Astrocyte (in vitro differentiated cells and primary cell): ENCODE results near the gene LHPP.

Source experiments
- CTCF ChIP-seq: IDR thresholded peaks from 2 replicates; pipeline ENCODE4 v1.5.1; 2011; ENCODE audit warnings: low read depth, mild to moderate bottlenecking, inconsistent platforms, low read length, moderate library complexity; ENCODE audit not compliant: insufficient read depth
- EZH2 ChIP-seq: IDR thresholded peaks from 2 replicates; pipeline ENCODE4 v1.6.1; 2012; ENCODE audit warnings: mild to moderate bottlenecking, low read length, inconsistent platforms; ENCODE audit not compliant: insufficient read depth

- TF ChIP-seq CTCF (no peak), EZH2 (no peak)
Observed at GRCh38 chr10:124470544-124471434, 9.2 kb downstream of the LHPP start.
